SH-SY5Y (cell line): ENCODE measurements around the gene LARGE1.

ENCODE experiments used
- GATA2 ChIP-seq: IDR thresholded peaks from 2 replicates; pipeline ENCODE4 v1.6.1; 2011; ENCODE audit warnings: mild to moderate bottlenecking, low read depth, low read length
- GATA3 ChIP-seq: IDR thresholded peaks from 2 replicates; pipeline ENCODE4 v1.6.1; 2011; ENCODE audit warnings: low read depth, mild to moderate bottlenecking, low read length, moderate library complexity

- TF ChIP-seq GATA2 (no peak), GATA3 (no peak)
These were observed 428.0 kb downstream of the LARGE1 start for GRCh38 chr22:33492210-33492651.
